GM12874 (cell line): ENCODE results near the gene RFX1.

ENCODE experiments used
- CTCF ChIP-seq: IDR thresholded peaks from 2 replicates; pipeline ENCODE4 v1.5.1; 2011; ENCODE audit warnings: low read depth, mild to moderate bottlenecking, control low read depth, low read length, moderate library complexity; ENCODE audit not compliant: insufficient read depth

Gene RFX1

GRCh38 chr19:13956365-13956744 is 49.8 kb downstream of the RFX1 start:
- TF ChIP-seq CTCF = no peak

- TF ChIP-seq CTCF = no peak
These were observed 50.3 kb downstream of the RFX1 start for GRCh38 chr19:13955662-13956364.

- no peak for TF ChIP-seq CTCF
These were observed 51.9 kb downstream of the RFX1 start for GRCh38 chr19:13954185-13954584.

GRCh38 chr19:13952931-13953531 is 53.1 kb downstream of the RFX1 start:
- TF ChIP-seq CTCF = no peak

GRCh38 chr19:13952154-13952930 is 53.8 kb downstream of the RFX1 start, which contains the start of gene DCAF15:
DCAF15 (plus strand) TSS chr19:13952509; CDS start chr19:13952513, 4 bp downstream.
- TF ChIP-seq CTCF = no peak

- no peak for TF ChIP-seq CTCF
These were observed 54.3 kb downstream of the RFX1 start for GRCh38 chr19:13951799-13952153.

- no peak for TF ChIP-seq CTCF
These were observed 55.1 kb downstream of the RFX1 start for GRCh38 chr19:13951043-13951442.
